CMK (cell line): ENCODE measurements around the gene OR5AR1.
"Not testable (repeated sequence)": the region's sequence is repeated elsewhere in the genome, so short reads cannot be mapped to it uniquely, and the experiment has no call there.

Source experiments
- DNase-seq: peaks from one replicate; pipeline ENCODE4 v3.0.0-alpha.2; 2010; ENCODE audit warnings: low read depth

OR5AR1 gene

GRCh38 chr11:56663386-56663785 lies at the start of gene OR5AR1:
OR5AR1 (plus strand) TSS chr11:56663686; CDS start chr11:56663686, 0 bp downstream.
- no peak for DNase-seq

- DNase-seq: no peak
Observed at GRCh38 chr11:56624661-56625110, 38.8 kb upstream of the OR5AR1 start.

DNA sequence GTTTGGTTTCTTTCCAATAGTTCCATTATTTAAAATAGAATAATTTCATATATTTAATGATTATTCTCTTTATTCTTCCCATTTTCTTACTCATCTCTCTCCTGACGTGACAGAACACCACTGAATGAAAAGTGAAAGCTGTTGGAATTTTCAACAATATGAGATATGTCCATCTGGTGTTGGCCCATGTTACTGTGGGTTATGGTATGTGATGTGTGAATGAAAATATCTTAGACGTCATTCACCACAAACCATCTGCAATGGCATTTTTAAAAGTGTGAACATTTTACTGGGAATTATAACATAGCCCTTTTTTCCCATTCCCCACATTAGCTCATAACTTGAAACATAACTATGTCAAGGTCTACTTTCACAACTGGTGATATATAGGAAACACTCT lies 37.5 kb upstream of the OR5AR1 start:
- no peak for DNase-seq

DNA sequence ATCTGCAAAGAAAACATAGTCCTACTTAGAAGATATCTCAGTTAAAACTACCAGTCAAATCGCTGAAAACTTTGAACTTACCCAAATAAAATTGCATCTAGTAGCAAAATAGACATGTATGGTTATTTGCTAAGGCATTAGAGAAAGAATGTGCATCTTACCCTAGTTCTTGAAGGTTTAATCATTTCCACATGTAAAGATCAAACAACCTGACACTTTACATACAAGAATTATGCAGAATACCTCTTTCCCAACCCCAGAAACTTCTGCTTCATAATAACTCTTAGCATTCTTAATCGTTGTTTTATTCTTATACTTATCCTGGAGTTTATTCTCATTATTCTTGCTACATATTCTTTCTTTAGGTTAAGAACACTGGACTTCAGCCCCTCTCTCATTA lies 31.2 kb upstream of the OR5AR1 start:
- no peak for DNase-seq

DNA sequence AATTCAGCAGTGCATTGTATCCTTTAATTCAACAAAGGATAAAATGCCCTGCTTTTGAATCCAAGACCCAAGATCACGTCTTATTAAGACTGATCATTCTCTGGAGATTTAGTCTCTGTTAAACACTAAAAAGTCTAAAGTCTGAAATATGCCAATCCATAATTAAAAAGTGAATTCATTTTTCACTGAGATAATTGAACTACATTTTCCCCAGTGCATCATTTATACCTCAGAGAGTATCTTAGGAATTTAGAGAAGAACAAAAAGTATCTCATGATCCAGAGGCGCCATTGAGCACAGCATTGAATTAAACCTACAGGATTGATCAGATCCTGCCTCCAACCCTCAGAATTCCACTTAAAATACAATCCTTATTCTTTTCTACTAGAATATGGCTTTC lies 26.6 kb upstream of the OR5AR1 start:
- no peak for DNase-seq

GRCh38 chr11:56637500-56637899 lies 26.0 kb upstream of the OR5AR1 start:
- no peak for DNase-seq

DNA sequence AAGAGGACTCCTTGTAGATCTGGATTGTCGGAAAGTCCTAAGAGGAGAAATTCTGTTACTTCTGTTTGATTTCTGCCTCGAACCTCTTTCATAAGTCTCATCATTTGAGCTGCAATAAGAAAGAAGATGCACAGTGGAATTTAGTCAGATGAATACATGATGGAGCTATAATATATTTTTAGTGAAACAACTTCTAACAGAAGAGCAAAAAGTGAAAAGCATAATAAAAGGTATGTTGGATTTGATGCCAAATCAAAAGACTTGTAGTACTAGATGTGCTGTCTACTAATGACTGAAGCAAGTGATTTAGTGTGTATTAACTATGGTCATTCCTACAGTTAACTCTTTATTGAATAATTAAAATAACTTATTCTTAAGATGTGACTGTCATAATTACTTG lies 21.1 kb upstream of the OR5AR1 start, which contains the start of gene OR5AP2:
Gene OR5AP2, minus strand, starts transcription at position 101 of the 400 bp plus-strand sequence. Its CDS starts 0 bp downstream, at position 101.
- DNase-seq: no peak

- no peak for DNase-seq
Observed at GRCh38 chr11:56659755-56660154, 3.7 kb upstream of the OR5AR1 start.

- no peak for DNase-seq
Observed at GRCh38 chr11:56670984-56671383, 7.5 kb downstream of the OR5AR1 start.

DNA sequence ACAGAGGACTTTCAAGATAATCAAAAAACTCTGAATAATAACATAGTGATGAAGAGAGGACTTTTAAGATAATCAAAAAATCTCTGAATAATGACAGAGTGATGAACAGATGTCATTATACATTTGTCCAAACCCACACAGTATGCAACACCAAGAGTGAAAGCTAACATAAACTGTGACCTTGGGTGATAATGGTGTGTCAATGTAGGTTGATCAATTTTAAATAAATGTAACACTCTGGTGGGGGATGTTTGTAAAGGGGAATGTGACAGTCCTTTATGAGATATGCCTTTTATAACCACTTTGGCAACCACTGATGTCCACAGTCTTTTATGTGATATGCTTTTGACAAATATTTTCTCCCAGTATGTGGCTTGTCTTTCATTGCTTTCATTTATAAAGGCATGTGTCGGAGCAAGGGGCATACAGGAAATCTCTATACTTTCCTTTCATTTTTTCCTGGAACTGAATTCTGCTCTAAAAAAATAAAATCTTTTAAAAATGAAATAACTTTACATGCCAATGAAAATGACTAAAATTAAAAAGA lies 25.1 kb downstream of the OR5AR1 start:
- DNase-seq: no peak

GRCh38 chr11:56691179-56691578 lies 27.7 kb downstream of the OR5AR1 start:
- not testable (repeated sequence) for DNase-seq

DNA sequence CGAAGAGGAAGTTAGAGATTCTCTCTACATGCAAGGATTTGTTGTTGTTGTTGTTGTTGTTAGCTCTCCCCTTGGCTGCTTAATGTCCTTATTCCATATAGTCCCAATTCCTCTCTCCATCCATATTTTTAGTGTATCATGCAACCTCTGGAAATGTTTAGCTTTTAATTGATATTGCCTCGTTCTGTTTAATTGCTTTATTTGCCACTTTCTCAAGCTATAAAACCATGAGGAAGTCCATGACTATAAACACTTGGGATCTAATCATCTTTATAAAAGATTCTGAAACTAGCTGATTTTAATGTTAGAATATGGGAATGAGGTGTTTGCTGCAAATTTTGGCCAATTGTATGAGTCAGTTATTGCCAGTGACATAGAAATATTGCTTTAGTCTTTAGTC lies 29.9 kb downstream of the OR5AR1 start:
- DNase-seq: no peak

GRCh38 chr11:56698795-56699194 lies 35.3 kb downstream of the OR5AR1 start, which contains the start of gene OR9G1:
OR9G1 (plus strand) TSS chr11:56699095; CDS start chr11:56700388, 1,293 bp downstream.
- no peak for DNase-seq

- DNase-seq: no peak
Observed at GRCh38 chr11:56700242-56700913, 36.9 kb downstream of the OR5AR1 start.

DNA sequence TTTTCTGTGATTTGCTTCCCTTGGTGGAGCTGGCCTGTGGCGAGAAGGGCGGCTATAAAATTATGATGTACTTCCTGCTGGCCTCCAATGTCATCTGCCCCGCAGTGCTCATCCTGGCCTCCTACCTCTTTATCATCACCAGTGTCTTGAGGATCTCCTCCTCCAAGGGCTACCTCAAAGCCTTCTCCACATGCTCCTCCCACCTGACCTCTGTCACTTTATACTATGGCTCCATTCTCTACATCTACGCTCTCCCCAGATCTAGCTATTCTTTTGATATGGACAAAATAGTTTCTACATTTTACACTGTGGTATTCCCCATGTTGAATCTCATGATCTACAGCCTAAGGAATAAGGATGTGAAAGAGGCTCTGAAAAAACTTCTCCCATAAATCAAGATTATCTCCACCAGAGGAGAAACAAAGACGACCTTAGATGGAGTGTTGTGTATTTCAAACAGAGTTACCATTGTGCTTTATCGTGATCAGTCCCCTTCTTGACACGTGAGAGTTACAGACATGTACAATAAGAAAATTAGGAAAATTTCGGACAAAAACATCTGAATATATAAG lies 37.5 kb downstream of the OR5AR1 start:
- no peak for DNase-seq

DNA sequence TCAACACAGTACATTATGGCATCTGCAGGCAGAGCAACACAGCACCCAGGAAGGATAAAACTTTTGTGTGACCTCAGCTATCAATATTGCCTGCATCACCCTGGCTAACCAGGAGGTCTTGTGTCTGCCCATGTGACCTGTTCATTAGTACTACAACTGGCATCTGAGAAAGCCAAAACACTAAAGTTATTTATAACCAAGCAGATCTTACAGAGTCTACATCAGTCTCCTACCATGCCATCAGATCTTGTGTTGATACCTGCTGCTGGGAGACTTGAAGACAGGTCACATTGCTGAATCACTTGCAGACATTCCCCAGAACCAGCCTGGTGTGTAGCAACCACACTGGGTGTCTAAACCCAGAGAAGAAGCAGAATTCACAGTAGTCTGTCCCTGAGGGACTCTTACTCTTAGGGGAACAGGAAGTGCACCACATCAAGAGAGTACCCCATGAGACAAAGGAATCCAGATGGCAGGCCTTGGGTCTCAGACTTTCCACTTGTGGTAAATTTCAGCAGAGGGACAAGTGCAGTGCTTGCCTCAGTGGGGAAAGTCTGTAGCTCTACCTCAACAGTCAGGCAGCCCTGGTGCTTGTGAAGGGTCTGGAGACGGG lies 42.4 kb downstream of the OR5AR1 start:
- DNase-seq: no peak

DNA sequence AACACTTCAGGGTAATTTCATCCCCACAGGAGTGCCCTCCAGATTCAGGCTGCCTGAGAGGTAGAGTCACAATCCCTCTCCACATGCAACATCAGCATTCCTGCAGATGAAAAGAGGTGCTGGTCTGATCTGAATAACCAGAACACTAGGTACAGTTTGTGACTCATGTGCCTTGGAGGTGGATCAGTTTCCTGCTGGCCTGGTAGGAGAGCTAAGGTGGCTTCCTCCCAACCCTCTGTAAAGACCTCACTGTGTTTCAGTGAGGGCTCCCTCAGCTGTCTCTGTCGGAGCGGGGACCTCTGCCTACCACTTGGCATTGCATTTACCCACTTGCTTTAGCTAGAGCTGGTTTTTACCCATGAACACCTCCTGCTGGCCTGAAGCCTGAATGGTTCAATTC lies 43.0 kb downstream of the OR5AR1 start:
- DNase-seq: no peak

DNA sequence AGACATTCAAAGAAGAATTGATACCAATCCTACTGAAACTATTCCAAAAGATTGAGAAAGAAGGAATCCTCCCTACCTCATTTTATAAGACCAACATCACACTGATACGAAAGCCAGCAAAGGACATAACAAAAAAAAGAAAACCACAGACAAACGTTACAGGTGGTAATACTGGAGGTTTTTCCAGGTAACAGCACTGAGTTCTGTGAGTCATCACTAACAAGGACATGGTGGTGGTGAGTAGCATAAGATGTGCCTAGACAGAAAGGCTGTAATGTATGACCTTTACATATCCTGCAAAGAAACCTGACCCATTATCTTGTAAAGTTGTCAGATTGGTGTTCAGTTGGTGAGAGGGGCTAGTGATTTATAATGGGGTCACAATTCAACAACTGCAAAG lies 50.7 kb downstream of the OR5AR1 start:
- DNase-seq: no peak
